GM23248 (cell line): Measurements from ENCODE around the gene DLGAP3. TPM values are rescaled to one million over a fixed set of nuclear protein-coding genes. Genes with fewer than 3 reads are reported as not detected.

Experiments used
- DNase-seq: peaks from one replicate; pipeline ENCODE4 v3.0.0-alpha.2; 2015
- H2AFZ ChIP-seq: fragments of 200-600 bp; sonication (generic); 2 replicates; pipeline ENCODE4 v1.6.1; 2016; ENCODE audit warnings: antibody characterized with exemption
- H3F3A ChIP-seq: fragments of 200-600 bp; sonication (generic); 2 replicates; pipeline ENCODE4 v1.6.1; 2016; ENCODE audit warnings: mild to moderate bottlenecking, antibody characterized with exemption, mixed run types; ENCODE audit not compliant: insufficient read depth
- H3K27ac ChIP-seq: fragments of 200-600 bp; sonication (generic); 2 replicates; pipeline ENCODE4 v1.5.1; 2016; ENCODE audit warnings: mild to moderate bottlenecking
- H3K27me3 ChIP-seq: fragments of 200-600 bp; sonication (generic); replicated peaks from 2 replicates; pipeline ENCODE4 v1.6.1; 2016; ENCODE audit warnings: mild to moderate bottlenecking; ENCODE audit not compliant: insufficient read depth
- H3K36me3 ChIP-seq: fragments of 200-600 bp; sonication (generic); 2 replicates; pipeline ENCODE4 v1.6.1; 2016; ENCODE audit warnings: low read depth, mild to moderate bottlenecking
- H3K4me1 ChIP-seq: fragments of 200-600 bp; sonication (generic); 2 replicates; pipeline ENCODE4 v1.6.1; 2016; ENCODE audit warnings: mild to moderate bottlenecking; ENCODE audit not compliant: insufficient read depth
- H3K4me2 ChIP-seq: fragments of 200-600 bp; sonication (generic); one replicate; pipeline ENCODE4 v1.6.1; 2016; ENCODE audit warnings: mild to moderate bottlenecking; ENCODE audit not compliant: unreplicated experiment
- H3K4me3 ChIP-seq: fragments of 200-600 bp; sonication (generic); 2 replicates; pipeline ENCODE4 v1.5.1; 2016; ENCODE audit warnings: mild to moderate bottlenecking
- H3K79me2 ChIP-seq: fragments of 200-600 bp; sonication (generic); 2 replicates; pipeline ENCODE4 v1.6.1; 2016; ENCODE audit warnings: mild to moderate bottlenecking; ENCODE audit not compliant: insufficient read depth
- H3K9ac ChIP-seq: fragments of 200-600 bp; sonication (generic); 2 replicates; pipeline ENCODE4 v1.6.1; 2016; ENCODE audit warnings: mild to moderate bottlenecking
- H3K9me2 ChIP-seq: fragments of 200-600 bp; sonication (generic); 2 replicates; pipeline ENCODE4 v1.6.1; 2016; ENCODE audit warnings: mixed run types, mild to moderate bottlenecking, moderate library complexity; ENCODE audit not compliant: insufficient read depth
- H3K9me3 ChIP-seq: fragments of 200-600 bp; sonication (generic); one replicate; pipeline ENCODE4 v1.6.1; 2017; ENCODE audit warnings: low read depth
- H4K20me1 ChIP-seq: fragments of 200-600 bp; sonication (generic); 2 replicates; pipeline ENCODE4 v1.6.0; 2016; ENCODE audit not compliant: insufficient read depth
- EZH2 ChIP-seq: fragments of 200-600 bp; sonication (generic); IDR thresholded peaks from 2 replicates; pipeline ENCODE4 v1.6.1; 2018; ENCODE audit warnings: antibody characterized with exemption, mild to moderate bottlenecking; ENCODE audit not compliant: insufficient read depth, poor library complexity, severe bottlenecking
- EZH2phosphoT487 ChIP-seq: fragments of 200-600 bp; sonication (generic); IDR thresholded peaks from 2 replicates; pipeline ENCODE4 v1.6.1; 2018; ENCODE audit warnings: antibody characterized with exemption, moderate library complexity, mild to moderate bottlenecking, low read depth; ENCODE audit not compliant: insufficient read depth
- WGBS, 2 experiments: methylation state at CpG; one replicate each; pipeline ENCODE4 v1.1.6; 2015 to 2017; ENCODE audit warnings: low lambda C conversion rate in 2 of 2, low coverage in 1 of 2; ENCODE audit errors: missing lambda C conversion rate in 2 of 2; 5-methylcytosine and 5-hydroxymethylcytosine counted together
- in situ Hi-C: fragments of 300-500 bp; cut with MboI; formaldehyde crosslinking; loops from 2 replicates; pipeline ENCODE4 v1.15.0; 2020
- polyA plus RNA-seq: library from polyadenylated mRNA; unstranded; fragments of >200 nt; fragmentation: Nextera tagmentation; extraction: Ambion mirVana; gene quantifications from 2 replicates; pipeline ENCODE4 v1.2.1, GENCODE V29; 2016
- total RNA-seq: library from RNA; depleted of rRNA; stranded (reverse); fragments of >200 nt; shearing (Covaris generic); gene quantifications from 2 replicates; pipeline ENCODE4 v1.2.3, GENCODE V29; 2014

The DLGAP3 gene
- total and polyA plus RNA-seq, 2 experiments from 2014 or later: 0.11 TPM; not detected in 1

- no peaks in the 10 kb centered on the region for H3K36me3 ChIP-seq
- H3K4me2 ChIP-seq: no peak overlapping the region
- H3K27me3 ChIP-seq: no peaks in the 10 kb centered on the region
- no peaks in the 10 kb centered on the region for H3F3A ChIP-seq
- no peaks in the 10 kb centered on the region for H3K79me2 ChIP-seq
- no peaks in the 10 kb centered on the region for H3K4me1 ChIP-seq
- no peaks in the 10 kb centered on the region for H3K9me2 ChIP-seq
- TF ChIP-seq EZH2 (no peak), EZH2phosphoT487 (no peak)
- no peak overlapping the region for H3K4me3 ChIP-seq
- no peaks in the 10 kb centered on the region for H4K20me1 ChIP-seq
- no peak overlapping the region for H3K27ac ChIP-seq
- H3K9me3 ChIP-seq: no peaks in the 10 kb centered on the region
- no peak overlapping the region for H2AFZ ChIP-seq
- no peak for DNase-seq
- no peak overlapping the region for H3K9ac ChIP-seq
- in situ Hi-C loops: no loop called here
- WGBS, 2 experiments: 62 to 70% methylated on average over 5 to 6 of the region's 6 CpGs
Observed at GRCh38 chr1:34917017-34917416, 12.4 kb downstream of the DLGAP3 start.

DNA sequence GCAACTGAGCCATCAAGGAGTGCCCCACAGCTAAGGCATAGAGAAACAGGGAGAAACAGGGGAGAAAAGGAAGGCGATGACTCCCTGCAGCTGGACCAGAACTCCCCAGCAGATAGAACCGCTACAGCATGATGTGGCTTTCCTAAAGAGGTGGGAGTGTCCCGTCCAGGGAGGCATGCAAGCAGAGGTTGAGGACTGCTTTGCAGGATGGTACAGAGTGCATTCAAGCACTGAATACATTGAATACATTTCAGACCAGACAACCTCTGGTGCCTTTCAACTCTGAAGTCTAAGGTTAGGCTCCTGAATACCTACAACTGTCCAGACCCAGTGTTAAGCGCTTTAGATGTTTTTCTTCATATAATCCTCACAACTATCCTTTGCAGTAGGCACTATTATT is 13.3 kb downstream of the DLGAP3 start:
- H3K4me2 ChIP-seq: no peak overlapping the region

GRCh38 chr1:34915521-34915920 is 13.9 kb downstream of the DLGAP3 start:
- no peaks in the 10 kb centered on the region for H3K9me2 ChIP-seq
- H3K36me3 ChIP-seq: no peaks in the 10 kb centered on the region
- H3K4me2 ChIP-seq: no peak overlapping the region
- no peak for DNase-seq
- WGBS, 2 experiments: 13 to 17% methylated on average over 5 of the region's 5 CpGs
- no peak overlapping the region for H3K4me3 ChIP-seq
- no peaks in the 10 kb centered on the region for H3K4me1 ChIP-seq
- no peak overlapping the region for H2AFZ ChIP-seq
- H3K9me3 ChIP-seq: no peaks in the 10 kb centered on the region
- H3K27me3 ChIP-seq: no peaks in the 10 kb centered on the region; the same call in 1 of the 2 replicates
- H3F3A ChIP-seq: no peaks in the 10 kb centered on the region
- no peak overlapping the region for H3K27ac ChIP-seq
- H3K9ac ChIP-seq: no peak overlapping the region
- H3K79me2 ChIP-seq: no peaks in the 10 kb centered on the region
- in situ Hi-C loops: no loop called here
- TF ChIP-seq EZH2 (no peak), EZH2phosphoT487 (no peak)
- H4K20me1 ChIP-seq: no peaks in the 10 kb centered on the region

More for the DNA sequence above, 13.3 kb downstream of the DLGAP3 start:
- Histone ChIP-seq H3K79me2 (no peaks in the 10 kb centered on the region), H2AFZ (no peak overlapping the region), H3K9me2 (no peaks in the 10 kb centered on the region), H3K4me3 (no peak overlapping the region), H3K27ac (no peak overlapping the region), H3K9me3 (no peaks in the 10 kb centered on the region), H4K20me1 (no peaks in the 10 kb centered on the region), H3F3A (no peaks in the 10 kb centered on the region), H3K27me3 (no peaks in the 10 kb centered on the region; the same call in 1 of the 2 replicates), H3K4me1 (no peaks in the 10 kb centered on the region), H3K36me3 (no peaks in the 10 kb centered on the region), H3K9ac (no peak overlapping the region)
- in situ Hi-C loops: no loop called here
- TF ChIP-seq EZH2phosphoT487: no peak
- no peak for TF ChIP-seq EZH2
- DNase-seq: no peak
- 35 to 40% methylated on average over 4 of the region's 4 CpGs for WGBS, 2 experiments

GRCh38 chr1:34914958-34915357 is 14.5 kb downstream of the DLGAP3 start:
- H3K36me3 ChIP-seq: no peaks in the 10 kb centered on the region
- no peak overlapping the region for H3K4me3 ChIP-seq
- H3K27me3 ChIP-seq: no peaks in the 10 kb centered on the region; the same call in 1 of the 2 replicates
- no peak overlapping the region for H3K4me2 ChIP-seq
- H3K9ac ChIP-seq: no peak overlapping the region
- in situ Hi-C loops: no loop called here
- no peaks in the 10 kb centered on the region for H3F3A ChIP-seq
- H3K9me2 ChIP-seq: no peaks in the 10 kb centered on the region
- no peaks in the 10 kb centered on the region for H4K20me1 ChIP-seq
- H2AFZ ChIP-seq: no peak overlapping the region
- DNase-seq: no peak
- no peaks in the 10 kb centered on the region for H3K79me2 ChIP-seq
- H3K9me3 ChIP-seq: no peaks in the 10 kb centered on the region
- TF ChIP-seq EZH2 (no peak), EZH2phosphoT487 (no peak)
- 38 to 50% methylated on average over 2 of the region's 2 CpGs for WGBS, 2 experiments
- H3K4me1 ChIP-seq: no peaks in the 10 kb centered on the region
- H3K27ac ChIP-seq: no peak overlapping the region

- Histone ChIP-seq H3K4me3 (no peak overlapping the region), H3F3A (no peaks in the 10 kb centered on the region), H3K36me3 (no peaks in the 10 kb centered on the region), H4K20me1 (no peaks in the 10 kb centered on the region), H3K4me1 (no peaks in the 10 kb centered on the region), H3K4me2 (no peak overlapping the region), H3K79me2 (no peaks in the 10 kb centered on the region), H3K27me3 (no peaks in the 10 kb centered on the region; the same call in 1 of the 2 replicates), H3K9me3 (no peaks in the 10 kb centered on the region), H3K9ac (no peak overlapping the region), H2AFZ (no peak overlapping the region), H3K9me2 (no peaks in the 10 kb centered on the region), H3K27ac (no peak overlapping the region)
- TF ChIP-seq EZH2phosphoT487: no peak
- no peak for TF ChIP-seq EZH2
- in situ Hi-C loops: no loop called here
- no peak for DNase-seq
- WGBS, 2 experiments: 35 to 36% methylated on average over 8 of the region's 8 CpGs
Observed at GRCh38 chr1:34911465-34911864, 18.0 kb downstream of the DLGAP3 start.
